ENCODE measurements around the gene HOXA7.
A peak's percentile ranks its signal among the peaks of the same experiment; 100 is the strongest.

HOXA7 gene

GRCh38 chr7:27116031-27116961 lies 40.2 kb downstream of the HOXA7 start:
- no peak for DNase-seq

DNA sequence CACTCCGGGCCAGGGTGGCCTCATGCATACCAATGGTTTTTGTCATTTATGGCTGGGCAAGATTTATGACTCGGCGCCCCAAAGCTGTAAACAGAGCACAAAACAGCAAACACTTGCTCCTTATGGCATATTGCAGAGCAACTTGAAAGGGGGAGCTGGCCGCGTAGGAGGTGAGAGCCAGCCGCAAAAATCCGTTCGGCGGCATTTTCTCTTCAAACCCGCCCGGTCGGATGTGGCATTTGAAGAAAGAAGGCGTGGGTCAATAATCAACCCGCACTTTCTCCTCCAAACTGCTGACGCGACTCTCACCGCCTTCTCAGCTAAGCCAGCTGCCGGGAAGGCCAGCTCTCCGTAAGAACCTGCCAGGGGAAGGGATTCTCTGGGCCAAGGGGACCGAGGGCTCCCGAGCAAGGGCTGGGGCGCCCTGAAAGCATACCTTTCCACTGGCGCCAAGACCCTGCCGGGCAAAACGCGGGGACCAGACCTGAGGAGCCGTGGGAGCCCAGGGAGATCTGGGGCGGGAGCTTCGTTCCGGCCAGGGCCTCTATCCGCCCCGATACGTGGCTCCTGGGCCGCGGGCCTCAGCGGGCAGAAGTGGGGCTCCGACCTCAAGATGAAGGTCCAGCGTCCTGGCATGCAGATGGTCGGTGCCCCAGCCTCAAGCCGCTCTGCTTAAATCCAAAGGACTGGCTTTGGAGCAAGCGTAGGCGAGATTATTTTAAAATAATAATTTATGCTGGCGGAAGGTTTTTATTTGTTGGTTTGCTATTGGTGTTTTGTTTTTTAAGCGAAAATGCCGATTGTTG lies 41.1 kb downstream of the HOXA7 start:
- peak; percentile 64 for DNase-seq

- no peak for DNase-seq
Observed at GRCh38 chr7:27114881-27115220, 41.6 kb downstream of the HOXA7 start.

- DNase-seq = peak; percentile 68
Observed at GRCh38 chr7:27113991-27114769, 42.3 kb downstream of the HOXA7 start.

- peak; percentile 66 for DNase-seq
Observed at GRCh38 chr7:27112955-27113949, 43.2 kb downstream of the HOXA7 start.

DNA sequence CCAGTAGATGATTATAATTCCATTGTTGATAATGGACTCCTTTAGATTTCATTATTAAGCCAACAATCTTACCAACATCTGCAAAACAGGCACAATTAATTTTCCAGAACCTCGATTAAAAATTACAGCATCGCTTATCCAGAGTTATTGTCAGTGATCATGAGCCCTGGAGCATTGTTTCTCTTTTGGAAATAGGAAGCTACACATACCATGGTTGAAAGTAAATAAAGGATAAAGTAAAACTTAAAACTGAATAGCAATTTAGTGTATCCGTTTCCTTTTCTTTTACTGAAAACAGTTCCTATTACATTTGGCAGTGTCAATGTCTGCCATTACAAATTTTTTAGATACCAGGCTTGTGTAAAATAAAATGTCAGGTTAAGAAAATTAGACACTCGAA lies 44.1 kb downstream of the HOXA7 start:
- no peak for DNase-seq

DNA sequence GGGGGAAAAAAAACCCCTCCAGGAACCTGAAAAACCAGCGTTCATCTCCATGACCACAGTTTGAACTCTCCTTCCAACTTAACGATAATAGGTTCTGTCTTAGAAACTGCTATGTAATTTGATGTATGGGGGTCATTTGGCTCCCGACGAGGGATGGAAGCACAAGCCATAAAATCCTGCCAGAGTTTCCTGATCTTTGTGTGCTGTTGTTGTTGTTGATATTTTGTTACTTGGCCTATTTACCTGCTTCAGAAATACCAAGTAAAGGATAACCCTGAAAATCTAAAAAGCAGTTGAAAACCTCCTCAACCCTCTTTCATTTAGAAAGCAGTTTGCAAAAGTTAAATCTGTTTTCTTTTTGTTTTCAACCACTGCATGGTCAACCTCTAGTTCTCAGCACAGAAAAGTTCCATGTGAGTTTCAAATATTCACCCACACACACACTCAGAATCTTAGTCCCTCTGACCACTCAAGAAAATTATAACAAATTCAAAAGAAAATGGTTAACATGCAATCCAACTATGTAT lies 44.7 kb downstream of the HOXA7 start:
- no peak for DNase-seq

GRCh38 chr7:27111042-27111750 lies 45.3 kb downstream of the HOXA7 start:
- DNase-seq = no peak

GRCh38 chr7:27110186-27111031 lies 46.1 kb downstream of the HOXA7 start:
- DNase-seq = no peak

GRCh38 chr7:27109466-27110185 lies 46.8 kb downstream of the HOXA7 start:
- no peak for DNase-seq

- peak; percentile 69 for DNase-seq
Observed at GRCh38 chr7:27108390-27109127, 47.9 kb downstream of the HOXA7 start.

DNA sequence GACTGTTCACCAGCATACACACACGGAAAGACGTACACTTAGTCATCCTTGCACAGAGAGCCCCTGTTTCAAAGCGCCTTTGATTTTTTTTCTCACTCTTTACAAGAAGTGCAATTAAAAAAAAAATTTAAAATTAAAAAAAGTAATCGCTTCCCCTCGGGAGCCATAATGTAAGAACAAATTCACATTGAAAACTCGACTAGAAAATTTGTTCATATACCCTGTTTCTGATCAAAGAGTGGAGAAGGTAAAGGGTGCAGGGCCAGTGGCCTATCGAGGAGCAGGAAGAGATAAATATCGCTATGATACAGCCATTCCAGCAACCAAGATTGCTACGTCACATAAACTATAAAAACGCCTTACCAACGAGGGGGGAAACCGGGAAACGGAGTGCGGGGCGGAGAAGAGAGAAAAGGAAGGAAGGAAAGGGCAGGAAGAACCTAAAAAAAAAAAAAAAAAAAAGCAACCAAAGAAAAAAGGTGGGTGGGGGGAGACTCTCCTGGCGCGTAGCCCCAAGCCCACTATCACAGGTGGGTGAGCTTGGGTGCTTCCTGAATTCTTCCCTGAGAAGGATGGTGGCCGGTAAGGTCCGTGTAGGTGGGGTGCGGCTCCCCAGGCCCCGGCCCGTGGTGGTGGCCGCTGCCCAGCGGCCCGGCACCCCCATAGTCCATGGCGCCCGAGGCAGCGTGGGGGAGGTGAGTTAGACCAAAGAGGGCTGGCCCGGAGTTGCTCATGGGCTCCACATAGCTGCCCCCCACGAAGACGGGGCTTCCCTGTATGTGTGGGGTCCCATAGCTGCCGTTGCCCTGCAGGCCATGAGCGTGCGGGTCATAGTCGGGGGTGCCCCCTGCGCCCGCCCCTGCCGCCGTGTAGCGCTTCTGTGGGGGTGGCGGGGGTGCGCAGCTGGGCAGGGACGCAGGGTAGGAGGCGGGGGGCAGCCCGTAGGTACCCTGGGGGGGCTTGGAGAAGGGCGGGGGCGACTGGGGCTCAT lies 48.8 kb downstream of the HOXA7 start:
- DNase-seq = no peak

DNA sequence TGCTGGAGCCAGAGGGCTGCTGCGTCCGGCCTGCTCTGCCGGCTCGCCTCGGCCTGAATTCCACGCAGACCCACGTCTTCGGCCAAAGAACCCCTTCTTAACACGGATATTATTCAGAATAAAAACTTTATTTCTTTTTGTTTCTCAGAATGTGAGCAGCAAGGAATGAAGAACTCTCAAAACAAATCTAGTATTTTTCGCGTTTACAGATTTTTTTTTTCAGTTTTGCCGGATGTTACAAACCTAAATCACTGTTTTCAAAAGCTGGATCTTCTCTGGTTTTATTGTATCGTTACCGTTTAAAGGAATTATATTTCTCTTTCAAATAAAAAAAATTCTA lies 49.6 kb downstream of the HOXA7 start:
- DNase-seq = no peak

DNA sequence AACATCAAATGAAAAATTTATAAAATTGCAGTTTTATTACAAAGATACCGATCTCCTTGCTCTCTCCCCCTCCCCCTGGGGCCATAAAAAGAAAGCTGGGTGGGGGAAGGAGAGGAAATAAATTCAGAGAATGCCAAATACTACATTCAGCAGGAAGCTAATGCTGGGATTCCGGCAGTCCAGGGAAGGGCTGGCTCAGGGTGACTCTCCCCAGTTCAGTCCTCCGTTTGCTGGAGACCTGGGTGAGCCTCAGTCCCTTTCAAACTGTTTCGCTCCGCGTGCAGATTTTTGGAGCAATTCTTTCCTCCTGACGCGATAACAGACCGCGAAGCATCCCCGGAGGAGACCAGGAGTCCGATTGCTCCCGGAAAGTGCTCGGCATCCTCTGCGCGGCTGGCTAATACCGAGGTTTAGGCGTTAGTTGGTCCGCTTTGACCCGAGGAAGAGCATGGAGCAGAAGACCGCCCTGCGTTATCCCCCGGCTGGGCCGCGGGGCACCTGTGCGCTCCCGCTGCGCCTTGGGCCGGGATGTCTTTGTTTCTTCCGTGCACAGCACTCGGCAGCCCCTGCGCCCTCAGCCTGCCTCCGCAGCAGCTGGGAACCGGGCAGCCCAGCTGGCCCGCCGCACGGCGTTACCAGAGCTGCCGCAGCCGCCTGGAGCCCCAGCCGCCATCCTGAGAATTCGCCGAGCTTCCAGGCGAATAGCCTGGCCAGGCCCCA lies 50.1 kb downstream of the HOXA7 start:
- DNase-seq = peak; percentile 85

GRCh38 chr7:27105301-27106031 lies 51.0 kb downstream of the HOXA7 start:
- DNase-seq = no peak
